C4-2B (cell line): Measurements from ENCODE around the gene CIAPIN1.
A peak's percentile ranks its signal among the peaks of the same experiment; 100 is the strongest.
"Not testable (repeated sequence)": the region's sequence is repeated elsewhere in the genome, so short reads cannot be mapped to it uniquely, and the experiment has no call there.

Experiments used
- H3K27ac ChIP-seq: fragments of 450-650 bp; 2 replicates; pipeline ENCODE4 v1.5.1; 2017
- CTCF ChIP-seq: fragments of 450-650 bp; conservative IDR thresholded peaks from 2 replicates; pipeline ENCODE4 v1.5.1; 2017; ENCODE audit warnings: mild to moderate bottlenecking
- ZFX ChIP-seq: fragments of 450-650 bp; IDR thresholded peaks from 2 replicates; pipeline ENCODE4 v1.6.1; 2017

The CIAPIN1 gene

GRCh38 chr16:57452021-57452420 is 4.8 kb upstream of the CIAPIN1 start:
- no peak for TF ChIP-seq ZFX
- TF ChIP-seq CTCF, result no peak
- H3K27ac ChIP-seq, result no peak overlapping the region

GRCh38 chr16:57446531-57447185 is 527 bp downstream of the CIAPIN1 start:
- TF ChIP-seq ZFX (peak; percentile 49), CTCF (no peak)
- H3K27ac ChIP-seq, result peak overlapping the region; percentile 99

- no peak overlapping the region for H3K27ac ChIP-seq
- no peak for TF ChIP-seq CTCF
- TF ChIP-seq ZFX, result no peak
Observed at GRCh38 chr16:57445510-57445909, 1.7 kb downstream of the CIAPIN1 start.

GRCh38 chr16:57444711-57445110 is 2.5 kb downstream of the CIAPIN1 start:
- TF ChIP-seq ZFX, result no peak
- no peak for TF ChIP-seq CTCF
- no peak overlapping the region for H3K27ac ChIP-seq

GRCh38 chr16:57440551-57440950 is 6.6 kb downstream of the CIAPIN1 start:
- not testable (repeated sequence) for H3K27ac ChIP-seq

GRCh38 chr16:57439947-57440346 is 7.2 kb downstream of the CIAPIN1 start:
- not testable (repeated sequence) for H3K27ac ChIP-seq

GRCh38 chr16:57435838-57436237 is 11.3 kb downstream of the CIAPIN1 start:
- TF ChIP-seq CTCF, result no peak
- no peak for TF ChIP-seq ZFX
- no peak overlapping the region for H3K27ac ChIP-seq

- TF ChIP-seq CTCF, result no peak
- no peak for TF ChIP-seq ZFX
- no peak overlapping the region for H3K27ac ChIP-seq
Observed at GRCh38 chr16:57434003-57434402, 13.2 kb downstream of the CIAPIN1 start.
